Adrenal gland (tissue), 12 donors: Measurements from ENCODE around the gene SHISA7. TPM values are rescaled to one million over a fixed set of nuclear protein-coding genes. Genes with fewer than 3 reads are reported as not detected.

Source experiments
- DNase-seq, 7 donors: peaks; one replicate each; pipeline ENCODE4 v3.0.0-alpha.2; 2019 to 2020
- H3K27ac ChIP-seq, 5 donors: fragments of 200-600 bp; sonication (generic) in 4 of 5; 1 replicate in 3 of 5; 2 replicates in 2 of 5; pipeline versions ENCODE4 v1.5.1 to v1.8.0; 2016 to 2020; ENCODE audit warnings: mild to moderate bottlenecking in 1 of 5
- H3K27me3 ChIP-seq: fragments of 200-600 bp; 2 replicates; pipeline ENCODE4 v1.8.0; 2021
- H3K36me3 ChIP-seq, 2 donors: fragments of 200-600 bp; replicated peaks in 1 of 2; 1 replicate in 1 of 2; 2 replicates in 1 of 2; pipeline versions ENCODE4 v1.5.1 to v1.8.0; 2018 to 2022
- H3K4me1 ChIP-seq, 2 donors: fragments of 200-600 bp; replicated peaks in 1 of 2; 1 replicate in 1 of 2; 2 replicates in 1 of 2; pipeline versions ENCODE4 v1.5.1 to v1.8.0; 2018 to 2021
- H3K4me3 ChIP-seq, 4 donors: fragments of 200-600 bp; sonication (generic) in 3 of 4; one replicate each; pipeline ENCODE4 v1.5.1; 2016 to 2018
- H3K9me3 ChIP-seq, 3 donors: fragments of 200-600 bp; sonication (generic) in 1 of 3; replicated peaks in 1 of 3; 1 replicate in 2 of 3; 2 replicates in 1 of 3; pipeline versions ENCODE4 v1.5.1 to v1.8.0; 2016 to 2021
- CTCF ChIP-seq, 6 experiments: fragments of 450-650 bp in 4 of 6; fragments of 200-600 bp in 2 of 6; sonication (generic) in 1 of 6; IDR thresholded peaks; 1 replicate in 5 of 6; 2 replicates in 1 of 6; pipeline versions ENCODE4 v1.5.1 to v1.8.0; 2016 to 2021; ENCODE audit warnings: antibody characterized with exemption in 6 of 6, mild to moderate bottlenecking in 2 of 6, moderate library complexity in 1 of 6
- POLR2A ChIP-seq, 2 donors: fragments of 450-650 bp; IDR thresholded peaks; one replicate each; pipeline ENCODE4 v1.6.1; 2017; ENCODE audit warnings: antibody characterized with exemption in 2 of 2, mild to moderate bottlenecking in 2 of 2, moderate library complexity in 1 of 2
- WGBS, 4 donors: extraction: QIAGEN DNeasy Blood & Tissue Kit in 2 of 4; methylation state at CpG; one replicate each; pipeline versions ENCODE4 v1.1.5 to v1.1.7; 2013 to 2017; 5-methylcytosine and 5-hydroxymethylcytosine counted together
- intact Hi-C, 2 donors: fragments of 100-400 bp; cut with DNase I; formaldehyde crosslinking; loops; one replicate each; pipeline versions ENCODE4 v1.14.1 to v1.15.0; 2022 to 2023
- polyA plus RNA-seq, 3 donors: library from polyadenylated mRNA; stranded (reverse); fragments of 200-250 nt in 2 of 3; fragments of 350-450 nt in 1 of 3; fragmentation: Illumina TruSeq in 1 of 3; extraction: RNeasy Lipid Tissue Mini Kit (QIAGEN cat#74804) in 1 of 3; gene quantifications; one replicate each; pipeline ENCODE4 v1.2.3, GENCODE V29; 2013 to 2014
- total RNA-seq, 9 donors: library from RNA; depleted of rRNA in 4 of 9; stranded (reverse); fragments of >200 nt in 4 of 9; fragments of 120-200 nt in 1 of 9; fragmentation: NEBNext Ultra II Directional in 1 of 9; extraction: Animal tissue kit (Norgen Biotek cat#: 25700) in 1 of 9; gene quantifications; one replicate each; pipeline versions ENCODE4 v1.1.0 to v1.2.4, GENCODE V29; 2013 to 2023
- donor health status: healthy with polysubstance abuse.
- donor health status: Bipolar disorder and iron deficiency.
- donor health status: DM: yes; HTN: yes; CAD: no.
- donor health status: DM: no; HTN: no; CAD: no.
- donor health status: DM: no; HTN: no; CAD: no.
- donor health status: DM: yes; HTN: yes; CAD: no.

Gene SHISA7
- total and polyA plus RNA-seq, 12 donors: 0.08 to 1.3 (median 0.44) TPM; not detected in 4

DNA sequence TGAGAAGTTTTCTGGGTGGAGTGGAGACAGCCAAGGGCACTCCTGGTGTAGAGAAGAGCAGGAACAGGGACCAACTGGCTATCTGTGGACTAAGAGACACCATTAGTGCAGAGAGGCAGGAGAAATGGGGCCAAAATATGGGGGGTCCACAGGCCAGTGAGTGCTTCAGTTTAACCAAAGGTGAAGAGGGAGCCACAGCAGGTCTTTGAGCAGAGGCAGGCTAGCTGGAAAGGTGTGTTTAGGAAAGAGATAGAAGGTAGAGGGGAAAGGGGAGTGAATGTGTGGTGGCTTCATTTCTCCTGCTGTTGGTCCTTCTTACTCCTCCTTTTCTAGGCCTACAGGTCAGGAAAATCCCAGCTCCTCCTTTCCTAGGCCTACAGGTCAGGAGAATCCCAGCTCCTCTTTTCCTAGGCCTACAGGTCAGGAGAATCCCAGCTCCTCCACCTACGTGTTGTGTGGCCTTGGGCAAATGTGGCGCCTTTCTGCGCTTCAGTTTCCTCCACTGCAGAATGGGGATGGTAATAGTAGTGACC, 60.5 kb downstream of the SHISA7 start:
- 98 to 100% (median 100%) methylated on average over 3 of the region's 3 CpGs for WGBS, 4 donors
- H3K9me3 ChIP-seq: no peaks in the 10 kb centered on the region
- H3K27ac ChIP-seq: no peak overlapping the region
- intact Hi-C loops: loop anchor here in 1 of 2 donors (5.0 kb wide), 1 partner anchor 80 kb away; no protein-coding TSS in a partner anchor
- no peaks in the 10 kb centered on the region for H3K27me3 ChIP-seq
- H3K4me1 ChIP-seq: peaks cover 24 to 25% of the 10 kb centered on the region in 2 donors
- H3K36me3 ChIP-seq: peaks cover 0 to 7% of the 10 kb centered on the region in 2 donors
- no peak for TF ChIP-seq CTCF (IDR thresholded peaks at IDR 0.05)
- no peak overlapping the region for H3K4me3 ChIP-seq
- DNase-seq: no peak

DNA sequence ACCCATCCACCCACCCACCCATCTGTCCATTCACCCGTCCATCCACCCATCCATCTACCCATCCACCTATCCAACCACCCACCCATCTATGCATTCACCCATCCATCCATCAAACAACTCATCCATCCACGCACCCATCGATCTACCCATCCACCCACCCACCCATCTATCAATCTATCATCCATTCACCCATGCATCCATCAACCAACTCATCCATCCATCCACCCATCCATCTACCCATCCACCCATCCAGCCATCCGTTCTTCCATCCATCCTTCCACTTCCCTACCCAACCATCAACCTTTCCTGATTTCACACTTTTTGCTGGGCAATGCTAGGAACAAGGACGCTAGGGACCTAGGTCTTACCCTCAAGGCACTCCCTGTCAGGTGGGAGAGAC, 61.1 kb downstream of the SHISA7 start:
- no peak for DNase-seq
- Histone ChIP-seq H3K9me3 (no peaks in the 10 kb centered on the region), H3K27ac (no peak overlapping the region), H3K27me3 (no peaks in the 10 kb centered on the region), H3K36me3 (peaks cover 0 to 1% of the 10 kb centered on the region in 2 donors), H3K4me3 (no peak overlapping the region), H3K4me1 (peaks cover 18 to 19% of the 10 kb centered on the region in 2 donors)
- TF ChIP-seq POLR2A (IDR thresholded peaks at IDR 0.05) (no peak), CTCF (IDR thresholded peaks at IDR 0.05) (no peak)
- WGBS, 4 donors: 96 to 99% (median 97%) methylated on average over 5 of the region's 5 CpGs
- intact Hi-C loops: loop anchor here in 1 of 2 donors (5.0 kb wide), 1 partner anchor 80 kb away; no protein-coding TSS in a partner anchor

GRCh38 chr19:55379174-55379573, 63.9 kb downstream of the SHISA7 start:
- H3K36me3 ChIP-seq: no peaks in the 10 kb centered on the region
- intact Hi-C loops: no loop called here
- H3K4me3 ChIP-seq: no peak overlapping the region
- H3K27ac ChIP-seq: no peak overlapping the region
- no peak for DNase-seq
- H3K4me1 ChIP-seq: peaks cover 5 to 6% of the 10 kb centered on the region in 2 donors
- peaks cover 13% of the 10 kb centered on the region for H3K27me3 ChIP-seq
- TF ChIP-seq POLR2A (IDR thresholded peaks at IDR 0.05): no peak
- TF ChIP-seq CTCF (IDR thresholded peaks at IDR 0.05): no peak
- 73 to 82% (median 78%) methylated on average over 9 to 11 of the region's 11 CpGs for WGBS, 4 donors
- no peaks in the 10 kb centered on the region for H3K9me3 ChIP-seq

Other genes starting within 250 kb of the SHISA7 start
Only the 30 nearest of the 31 such genes appear.
- 1 to 10 TPM; 1.5 to 5.2 (median 4.1) TPM for gene TMEM86B, start 214.5 kb downstream of the SHISA7 start, total RNA-seq
- gene TMEM86B, start 214.5 kb downstream of the SHISA7 start, polyA plus RNA-seq: 10 to 100 TPM in 2 of 3 donors, under 1 TPM in 1; 0.20 to 47.8 (median 23.1) TPM
- 100 to 1,000 TPM in 2 of 9 donors, 10 to 100 TPM in 7; 28.9 to 116 (median 87.2) TPM for gene PPP6R1, start 184.3 kb downstream of the SHISA7 start, total RNA-seq
- gene PPP6R1, start 184.3 kb downstream of the SHISA7 start, polyA plus RNA-seq: 100 to 1,000 TPM in 1 of 3 donors, 10 to 100 TPM in 2; 33.4 to 102 (median 56.1) TPM
- 10 to 100 TPM; 22.0 to 46.0 (median 31.8) TPM for gene HSPBP1, start 163.2 kb downstream of the SHISA7 start, total RNA-seq
- gene HSPBP1, start 163.2 kb downstream of the SHISA7 start, polyA plus RNA-seq: 10 to 100 TPM; 18.8 to 49.8 (median 49.2) TPM
- gene BRSK1, start 159.3 kb downstream of the SHISA7 start, total RNA-seq: 10 to 100 TPM in 7 of 9 donors, 1 to 10 TPM in 2; 2.0 to 24.9 (median 13.1) TPM
- gene BRSK1, start 159.3 kb downstream of the SHISA7 start, polyA plus RNA-seq: 10 to 100 TPM in 2 of 3 donors, 1 to 10 TPM in 1; 7.2 to 64.3 (median 27.6) TPM
- 10 to 100 TPM in 2 of 9 donors, 1 to 10 TPM in 6, under 1 TPM in 1; 0.11 to 20.8 (median 7.9) TPM for gene TMEM150B, start 118.0 kb downstream of the SHISA7 start, total RNA-seq
- gene TMEM150B, start 118.0 kb downstream of the SHISA7 start, polyA plus RNA-seq: 1 to 10 TPM in 2 of 3 donors, under 1 TPM in 1; 0.51 to 4.7 (median 2.5) TPM
- gene KMT5C, start 103.4 kb downstream of the SHISA7 start, total RNA-seq: 10 to 100 TPM in 6 of 9 donors, 1 to 10 TPM in 3; 3.9 to 38.3 (median 14.9) TPM
- gene KMT5C, start 103.4 kb downstream of the SHISA7 start, polyA plus RNA-seq: 10 to 100 TPM in 2 of 3 donors, 1 to 10 TPM in 1; 1.4 to 56.7 (median 30.3) TPM
- gene COX6B2, start 88.6 kb downstream of the SHISA7 start, total RNA-seq: under 1 TPM in 2 of 9 donors, not detected in 7; 0.17 to 0.18 TPM
- not detected for gene COX6B2, start 88.6 kb downstream of the SHISA7 start, polyA plus RNA-seq
- gene GARIN5B, start 80.0 kb downstream of the SHISA7 start, total RNA-seq: not detected
- gene GARIN5B, start 80.0 kb downstream of the SHISA7 start, polyA plus RNA-seq: not detected
- under 1 TPM in 2 of 9 donors, not detected in 7; 0.17 to 0.28 TPM for gene IL11, start 72.8 kb downstream of the SHISA7 start, total RNA-seq
- gene IL11, start 72.8 kb downstream of the SHISA7 start, polyA plus RNA-seq: 1 to 10 TPM in 1 of 3 donors, under 1 TPM in 1, not detected in 1; 0.24 to 1.1 TPM
- gene TMEM190, start 66.5 kb downstream of the SHISA7 start, total RNA-seq: 1 to 10 TPM in 2 of 9 donors, under 1 TPM in 1, not detected in 6; 0.55 to 2.3 (median 1.1) TPM
- 10 to 100 TPM in 1 of 3 donors, 1 to 10 TPM in 1, under 1 TPM in 1; 0.62 to 63.0 (median 4.7) TPM for gene TMEM190, start 66.5 kb downstream of the SHISA7 start, polyA plus RNA-seq
- gene TMEM238, start 59.0 kb downstream of the SHISA7 start, total RNA-seq: 1 to 10 TPM in 8 of 9 donors, under 1 TPM in 1; 0.28 to 9.3 (median 2.9) TPM
- gene TMEM238, start 59.0 kb downstream of the SHISA7 start, polyA plus RNA-seq: under 1 TPM in 1 of 3 donors, not detected in 2; 0.13 TPM
- 1,000 to 10,000 TPM in 4 of 9 donors, 100 to 1,000 TPM in 5; 194 to 2,378 (median 694) TPM for gene RPL28, start 57.4 kb downstream of the SHISA7 start, total RNA-seq
- 1,000 to 10,000 TPM in 2 of 3 donors, 100 to 1,000 TPM in 1; 577 to 2,804 (median 2,164) TPM for gene RPL28, start 57.4 kb downstream of the SHISA7 start, polyA plus RNA-seq
- 10 to 100 TPM; 13.0 to 57.1 (median 20.3) TPM for gene UBE2S, start 35.5 kb downstream of the SHISA7 start, total RNA-seq
- 10 to 100 TPM in 2 of 3 donors, 1 to 10 TPM in 1; 8.8 to 18.0 (median 11.9) TPM for gene UBE2S, start 35.5 kb downstream of the SHISA7 start, polyA plus RNA-seq
- gene ISOC2, start 18.3 kb upstream of the SHISA7 start, total RNA-seq: 100 to 1,000 TPM in 1 of 9 donors, 10 to 100 TPM in 8; 58.2 to 181 (median 78.3) TPM
- gene ISOC2, start 18.3 kb upstream of the SHISA7 start, polyA plus RNA-seq: 100 to 1,000 TPM in 1 of 3 donors, 10 to 100 TPM in 2; 18.1 to 119 (median 75.0) TPM
- not detected for gene C19orf85, start 21.5 kb upstream of the SHISA7 start, total RNA-seq
- gene C19orf85, start 21.5 kb upstream of the SHISA7 start, polyA plus RNA-seq: not detected
- 10 to 100 TPM in 3 of 9 donors, 1 to 10 TPM in 5, under 1 TPM in 1; 0.83 to 27.9 (median 8.7) TPM for gene ZNF628, start 33.3 kb upstream of the SHISA7 start, total RNA-seq
- gene ZNF628, start 33.3 kb upstream of the SHISA7 start, polyA plus RNA-seq: 10 to 100 TPM in 1 of 3 donors, 1 to 10 TPM in 1, under 1 TPM in 1; 0.04 to 17.5 (median 3.7) TPM
- gene NAT14, start 41.9 kb upstream of the SHISA7 start, total RNA-seq: 10 to 100 TPM in 6 of 9 donors, 1 to 10 TPM in 3; 4.9 to 46.7 (median 18.3) TPM
- gene NAT14, start 41.9 kb upstream of the SHISA7 start, polyA plus RNA-seq: 100 to 1,000 TPM in 1 of 3 donors, 10 to 100 TPM in 1, 1 to 10 TPM in 1; 6.2 to 108 (median 53.8) TPM
- 1 to 10 TPM in 8 of 9 donors, under 1 TPM in 1; 0.33 to 6.8 (median 4.4) TPM for gene SSC5D, start 45.1 kb upstream of the SHISA7 start, total RNA-seq
- gene SSC5D, start 45.1 kb upstream of the SHISA7 start, polyA plus RNA-seq: 1 to 10 TPM; 1.3 to 10.0 (median 1.5) TPM
- not detected for gene SBK2, start 93.8 kb upstream of the SHISA7 start, total RNA-seq
- not detected for gene SBK2, start 93.8 kb upstream of the SHISA7 start, polyA plus RNA-seq
- under 1 TPM in 2 of 9 donors, not detected in 7; 0.18 to 0.68 TPM for gene SBK3, start 102.2 kb upstream of the SHISA7 start, total RNA-seq
- under 1 TPM in 1 of 3 donors, not detected in 2; 0.10 TPM for gene SBK3, start 102.2 kb upstream of the SHISA7 start, polyA plus RNA-seq
- gene ZNF579, start 137.5 kb upstream of the SHISA7 start, total RNA-seq: 10 to 100 TPM in 2 of 9 donors, 1 to 10 TPM in 7; 2.1 to 15.8 (median 7.9) TPM
- gene ZNF579, start 137.5 kb upstream of the SHISA7 start, polyA plus RNA-seq: 10 to 100 TPM in 2 of 3 donors, 1 to 10 TPM in 1; 2.8 to 27.1 (median 12.2) TPM
- 10 to 100 TPM in 4 of 9 donors, 1 to 10 TPM in 5; 4.4 to 19.7 (median 9.2) TPM for gene FIZ1, start 156.2 kb upstream of the SHISA7 start, total RNA-seq
- 10 to 100 TPM in 2 of 3 donors, 1 to 10 TPM in 1; 6.3 to 19.6 (median 15.2) TPM for gene FIZ1, start 156.2 kb upstream of the SHISA7 start, polyA plus RNA-seq
- 10 to 100 TPM in 8 of 9 donors, 1 to 10 TPM in 1; 7.7 to 83.7 (median 24.6) TPM for gene ZNF524, start 157.0 kb upstream of the SHISA7 start, total RNA-seq
- 10 to 100 TPM in 2 of 3 donors, under 1 TPM in 1; 0.93 to 57.6 (median 57.1) TPM for gene ZNF524, start 157.0 kb upstream of the SHISA7 start, polyA plus RNA-seq
- 10 to 100 TPM in 5 of 9 donors, 1 to 10 TPM in 3, under 1 TPM in 1; 0.72 to 19.6 (median 10.3) TPM for gene ZNF865, start 162.3 kb upstream of the SHISA7 start, total RNA-seq
- 10 to 100 TPM in 2 of 3 donors, 1 to 10 TPM in 1; 2.0 to 24.7 (median 11.7) TPM for gene ZNF865, start 162.3 kb upstream of the SHISA7 start, polyA plus RNA-seq
- gene ZNF784, start 181.3 kb upstream of the SHISA7 start, total RNA-seq: 10 to 100 TPM in 3 of 9 donors, 1 to 10 TPM in 6; 5.4 to 16.3 (median 9.7) TPM
- 10 to 100 TPM in 1 of 3 donors, 1 to 10 TPM in 2; 3.5 to 13.6 (median 8.3) TPM for gene ZNF784, start 181.3 kb upstream of the SHISA7 start, polyA plus RNA-seq
- 10 to 100 TPM in 8 of 9 donors, 1 to 10 TPM in 1; 8.0 to 68.7 (median 42.0) TPM for gene ZNF580, start 197.7 kb upstream of the SHISA7 start, total RNA-seq
- gene ZNF580, start 197.7 kb upstream of the SHISA7 start, polyA plus RNA-seq: 100 to 1,000 TPM in 1 of 3 donors, 10 to 100 TPM in 2; 16.6 to 101 (median 97.5) TPM
- 10 to 100 TPM; 11.2 to 55.7 (median 22.7) TPM for gene ZNF581, start 200.3 kb upstream of the SHISA7 start, total RNA-seq
- 10 to 100 TPM in 2 of 3 donors, 1 to 10 TPM in 1; 8.7 to 23.3 (median 22.4) TPM for gene ZNF581, start 200.3 kb upstream of the SHISA7 start, polyA plus RNA-seq
- gene CCDC106, start 204.9 kb upstream of the SHISA7 start, total RNA-seq: 10 to 100 TPM; 21.7 to 42.8 (median 27.3) TPM
- gene CCDC106, start 204.9 kb upstream of the SHISA7 start, polyA plus RNA-seq: 10 to 100 TPM; 14.8 to 63.8 (median 42.8) TPM
- gene U2AF2, start 211.7 kb upstream of the SHISA7 start, total RNA-seq: 100 to 1,000 TPM in 6 of 9 donors, 10 to 100 TPM in 3; 76.0 to 178 (median 119) TPM
- 100 to 1,000 TPM in 1 of 3 donors, 10 to 100 TPM in 2; 58.9 to 243 (median 85.3) TPM for gene U2AF2, start 211.7 kb upstream of the SHISA7 start, polyA plus RNA-seq
- 100 to 1,000 TPM in 8 of 9 donors, 10 to 100 TPM in 1; 20.1 to 235 (median 162) TPM for gene EPN1, start 231.9 kb upstream of the SHISA7 start, total RNA-seq
- 100 to 1,000 TPM in 1 of 3 donors, 10 to 100 TPM in 2; 27.8 to 151 (median 77.1) TPM for gene EPN1, start 231.9 kb upstream of the SHISA7 start, polyA plus RNA-seq